Head of caudate nucleus (tissue), 42 donors: ENCODE results near the gene CSTPP1.
A peak's percentile ranks its signal among the peaks of the same experiment; 100 is the strongest.

Source experiments
- DNase-seq, 42 donors: peaks; one replicate each; pipeline versions ENCODE4 v3.0.0 to v3.0.0-alpha.2; 2020 to 2021; ENCODE audit warnings: mixed read lengths in 7 of 42
- intact Hi-C: fragments of 100-400 bp; cut with DNase I; formaldehyde crosslinking; loops from one replicate; pipeline ENCODE4 v1.15.0; 2022

Gene CSTPP1

GRCh38 chr11:47162426-47162825 lies 225.9 kb downstream of the CSTPP1 start:
- intact Hi-C loops: no loop called here
- DNase-seq: no peak

DNA sequence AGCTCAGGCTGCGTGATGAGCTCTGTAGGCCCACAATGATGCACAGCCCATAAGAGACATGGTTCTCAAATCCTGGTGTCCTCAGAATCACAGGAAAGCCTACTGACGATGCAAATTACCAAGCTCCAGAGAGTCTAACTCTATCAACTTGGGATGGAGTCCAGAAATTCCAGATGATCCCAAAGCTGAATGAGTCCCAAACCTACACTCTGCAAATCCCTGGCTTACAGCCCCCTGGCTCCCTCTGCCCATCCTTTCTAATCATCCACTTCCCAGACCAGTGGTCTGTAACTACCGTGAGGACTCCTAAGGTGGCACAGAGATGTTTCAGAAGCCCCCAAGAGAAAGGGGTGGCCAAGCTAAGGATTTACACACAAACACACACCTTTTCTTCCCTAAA lies 226.6 kb downstream of the CSTPP1 start:
- intact Hi-C loops: no loop called here
- no peak for DNase-seq

- intact Hi-C loops: no loop called here
- no peak for DNase-seq
Measured at GRCh38 chr11:47163898-47164297, 227.3 kb downstream of the CSTPP1 start.

DNA sequence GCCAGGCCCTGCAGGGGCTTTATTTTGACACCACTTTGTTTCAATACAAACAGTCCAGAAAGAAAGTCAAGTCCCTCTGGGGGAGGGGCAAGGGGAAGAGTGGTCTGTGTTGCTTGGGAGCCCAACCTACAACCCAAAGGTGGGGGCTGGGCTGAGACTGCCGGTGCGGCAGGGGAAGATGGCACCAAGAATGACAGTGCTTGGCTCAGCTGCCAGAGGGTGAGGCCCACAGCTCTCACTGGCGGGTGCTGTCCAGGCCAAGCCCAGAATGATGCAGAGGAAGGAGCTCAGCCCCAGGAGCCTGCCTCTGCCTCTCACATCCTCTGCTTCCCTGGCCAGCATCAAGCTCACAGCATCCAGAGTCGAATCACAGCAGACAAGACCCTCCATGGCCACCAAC lies 227.8 kb downstream of the CSTPP1 start:
- DNase-seq: no peak
- intact Hi-C loops: no loop called here

DNA sequence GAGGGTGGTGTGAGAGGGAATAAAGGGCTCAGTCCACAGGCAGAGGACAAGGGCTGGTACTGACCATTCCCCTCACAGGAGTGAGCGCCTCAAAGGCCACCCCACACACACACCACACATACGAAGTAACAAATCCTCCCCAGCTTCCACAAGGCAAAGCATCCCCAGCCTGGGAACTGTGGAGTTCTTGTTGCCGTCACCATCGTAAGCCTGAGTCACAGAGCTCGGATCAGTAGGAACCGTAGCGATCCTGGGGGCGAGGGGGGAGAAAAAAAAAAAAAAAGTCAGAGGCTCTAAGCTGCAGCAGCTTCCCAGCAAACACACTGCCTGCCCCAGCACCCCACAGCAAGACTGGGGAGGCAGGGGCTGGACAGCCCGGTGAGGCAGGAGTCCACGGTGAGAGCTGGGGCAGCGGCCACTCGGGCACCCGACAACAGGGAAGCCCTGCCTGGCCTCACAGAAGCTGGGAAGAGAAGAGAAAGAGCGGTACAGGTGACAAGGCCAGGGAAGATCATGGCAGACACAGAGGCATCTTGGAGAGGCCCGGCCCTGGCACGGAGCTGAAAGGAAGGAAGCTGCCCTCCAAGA lies 228.8 kb downstream of the CSTPP1 start:
- DNase-seq: peak in 8 of 42 donors; percentile 20 to 70 (median 50)
- intact Hi-C loops: no loop called here

- intact Hi-C loops: no loop called here
- no peak for DNase-seq
Measured at GRCh38 chr11:47166368-47166767, 229.8 kb downstream of the CSTPP1 start.

DNA sequence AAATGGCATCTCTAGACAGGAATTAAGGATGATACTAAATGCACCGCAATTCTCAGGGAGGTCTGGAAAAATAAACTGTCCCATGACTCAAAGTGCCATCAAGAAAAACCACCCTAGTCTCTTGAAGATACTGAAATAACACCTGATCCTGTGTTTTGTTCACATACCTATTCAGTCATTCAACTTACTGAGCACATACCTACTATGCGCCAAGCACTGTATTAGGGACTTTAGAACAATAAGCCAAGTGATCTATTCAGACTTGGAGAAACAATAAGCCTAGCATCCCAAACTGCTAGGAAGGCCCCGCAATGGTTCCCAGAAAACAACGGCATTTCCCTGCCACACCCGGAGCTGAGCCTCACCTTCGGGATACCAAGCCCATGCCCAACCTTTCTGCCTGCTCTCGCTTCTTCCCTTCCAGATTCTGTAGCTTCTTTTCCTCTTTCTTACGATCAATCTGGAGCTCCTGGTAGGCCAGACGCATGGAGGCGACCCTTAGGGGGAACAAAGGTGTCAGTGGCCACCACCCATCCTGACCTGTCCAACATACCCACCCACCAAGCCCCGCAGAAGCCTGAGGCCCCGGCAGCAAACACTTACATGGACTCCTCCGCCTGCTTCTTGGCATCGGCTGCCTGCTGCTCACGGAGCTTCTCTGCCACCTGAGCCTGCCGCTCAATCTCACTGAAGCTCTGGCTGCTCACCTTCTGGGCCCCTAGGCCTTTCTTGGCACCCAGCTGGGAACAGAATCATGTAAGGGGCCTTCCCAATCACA lies 234.7 kb downstream of the CSTPP1 start:
- intact Hi-C loops: no loop called here
- DNase-seq: no peak

DNA sequence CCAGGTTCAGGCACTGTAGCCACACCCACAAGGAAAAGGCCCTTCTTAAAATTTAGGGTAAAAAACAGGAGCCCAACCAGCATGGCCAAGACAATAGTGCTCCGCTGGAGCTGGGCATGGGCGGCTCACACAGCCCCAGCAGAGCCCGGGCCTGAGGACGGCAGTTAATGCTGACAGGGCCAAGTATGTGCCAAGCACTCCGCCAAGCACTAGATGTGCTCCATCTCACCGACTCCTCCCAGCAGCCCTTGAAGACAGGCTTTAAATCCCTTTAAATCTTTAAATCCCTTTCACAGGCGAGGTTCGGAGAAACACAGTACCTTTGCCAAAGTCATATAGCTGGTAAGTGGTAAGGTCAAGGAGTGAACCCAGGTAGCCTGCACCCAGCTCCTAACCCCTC lies 235.3 kb downstream of the CSTPP1 start:
- peak in 2 of 42 donors; percentile 27 to 45 for DNase-seq
- intact Hi-C loops: no loop called here

GRCh38 chr11:47172740-47173336 lies 236.3 kb downstream of the CSTPP1 start:
- no peak for DNase-seq
- intact Hi-C loops: no loop called here

DNA sequence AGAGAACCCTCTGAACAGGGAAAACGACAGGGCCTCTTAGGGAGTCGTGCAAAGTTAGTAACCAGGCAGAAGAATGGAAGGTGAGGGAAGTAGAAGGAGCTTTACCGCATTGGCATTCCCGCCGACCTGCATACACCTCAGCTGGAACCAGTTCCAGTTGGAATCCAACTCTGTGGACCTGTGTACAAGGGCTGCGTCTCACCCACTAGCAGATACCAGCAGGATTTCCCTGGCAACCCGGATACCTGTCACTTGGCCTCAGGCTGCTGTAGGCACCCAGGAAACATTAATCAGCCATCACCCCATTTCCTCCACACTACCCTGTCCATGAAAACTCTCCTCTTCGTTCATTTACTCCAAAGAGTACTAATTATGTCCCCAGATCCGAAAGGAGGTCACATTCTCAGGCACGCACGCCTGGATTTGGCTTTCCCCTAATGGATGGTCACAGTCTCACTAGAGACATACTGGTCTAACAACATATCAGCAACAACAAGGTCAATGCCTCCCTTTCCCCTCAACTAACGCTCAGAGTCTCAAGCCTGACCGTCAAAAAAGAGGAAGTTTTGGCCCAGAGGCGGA lies 239.3 kb downstream of the CSTPP1 start:
- DNase-seq: no peak
- intact Hi-C loops: loop anchor here (2.0 to 5.0 kb wide), 3 partner anchors 39 to 181 kb away; partner anchors contain the start of gene DDB2

DNA sequence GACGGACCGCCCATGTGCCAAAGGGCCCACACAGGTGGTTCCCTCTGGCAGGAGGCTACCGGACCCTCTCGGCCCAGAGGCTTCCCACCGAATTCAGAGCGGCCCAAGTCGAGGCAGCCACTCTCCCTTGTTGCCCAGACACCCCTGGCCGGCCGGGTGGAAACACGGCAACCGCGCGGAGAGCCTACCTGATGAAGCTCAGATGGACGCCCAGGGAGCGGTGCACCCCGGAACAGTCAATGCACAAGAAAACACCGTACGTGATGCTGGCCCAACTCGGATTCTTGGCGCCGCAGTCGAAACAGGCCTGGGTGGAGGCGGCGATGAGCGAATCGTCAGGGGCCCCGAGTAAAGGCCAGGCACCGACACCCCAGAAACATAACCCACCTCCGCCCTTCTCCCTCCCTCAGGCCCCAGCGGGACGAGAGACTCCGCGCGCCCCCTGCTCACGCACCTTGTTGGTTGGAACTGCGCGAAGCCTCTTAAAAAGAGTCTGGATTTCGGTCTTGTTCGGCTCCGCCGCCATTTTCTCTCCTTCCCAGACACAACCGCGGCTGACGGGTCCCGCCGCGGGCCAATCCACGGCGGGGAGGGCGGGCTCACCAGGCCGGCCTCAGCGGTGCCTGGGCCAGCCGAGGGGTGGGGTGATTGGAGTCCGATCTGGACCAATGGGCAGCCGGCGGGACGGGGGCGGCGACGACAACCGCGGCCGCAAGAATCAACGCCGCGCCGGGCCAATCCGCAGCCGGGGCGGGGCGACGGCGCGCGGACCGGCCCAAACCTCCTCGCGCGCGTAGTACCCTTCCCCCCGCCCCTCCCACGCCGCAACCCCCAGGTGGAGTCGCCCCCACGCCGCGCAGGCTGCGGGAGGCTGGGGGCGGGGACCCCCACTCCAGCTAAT lies 240.0 kb downstream of the CSTPP1 start, which contains the start of gene ARFGAP2:
TSS of gene ARFGAP2 (minus strand) at position 552 of the 901 bp plus-strand sequence. CDS start at position 526, 26 bp downstream.
- DNase-seq: peak; percentile 95 to 99 (median 98)
- intact Hi-C loops: loop anchor here (2.0 to 5.0 kb wide), 3 partner anchors 38 to 181 kb away; partner anchors contain the start of gene DDB2

- peak in 40 of 42 donors; percentile 59 to 90 (median 78) for DNase-seq
- intact Hi-C loops: loop anchor here (2.0 to 5.0 kb wide), 3 partner anchors 37 to 180 kb away; partner anchors contain the start of gene DDB2
Measured at GRCh38 chr11:47177229-47177845, 240.8 kb downstream of the CSTPP1 start.

DNA sequence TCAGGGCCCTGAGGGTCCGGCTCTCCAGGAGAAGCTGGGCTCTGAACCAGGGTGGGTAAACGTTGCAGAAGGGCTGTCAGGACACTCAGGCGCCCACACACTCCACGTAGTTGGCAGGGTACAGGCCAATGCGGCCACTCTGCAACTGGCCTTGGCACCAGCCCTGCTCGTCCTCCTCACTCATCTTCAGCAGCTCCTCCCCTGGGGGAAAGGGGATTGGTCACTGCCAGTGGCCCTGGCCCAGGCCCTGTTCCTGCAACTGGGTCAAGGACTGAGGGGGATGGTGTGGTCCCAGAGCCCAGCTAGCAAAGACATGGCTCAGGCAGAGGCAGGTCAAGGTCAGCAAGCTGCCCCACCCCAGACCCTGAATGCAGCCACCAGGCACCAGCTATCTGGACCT lies 241.3 kb downstream of the CSTPP1 start:
- intact Hi-C loops: loop anchor here (2.0 to 5.0 kb wide), 3 partner anchors 37 to 179 kb away; partner anchors contain the start of gene DDB2
- DNase-seq: peak in 2 of 42 donors; percentile 11 to 48

DNA sequence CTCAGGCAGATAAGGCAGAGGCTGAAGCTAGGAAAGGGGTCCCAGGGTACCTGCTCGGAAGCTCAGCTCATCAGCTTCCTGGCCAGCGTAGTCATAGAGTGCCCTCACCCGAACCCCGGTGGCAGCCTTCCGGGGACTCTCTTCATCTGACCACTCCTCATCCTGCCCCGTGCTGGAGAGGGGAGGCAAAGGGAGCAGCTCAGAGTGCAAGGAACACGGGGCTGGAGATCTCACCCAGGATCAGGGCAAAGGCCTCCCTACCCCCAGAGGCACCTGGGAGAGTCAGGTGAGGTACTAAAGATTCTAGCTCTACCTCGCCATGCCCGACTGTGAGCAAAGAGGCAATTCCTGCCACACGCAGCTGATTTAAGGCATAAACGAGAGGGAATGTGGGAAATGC lies 241.8 kb downstream of the CSTPP1 start:
- intact Hi-C loops: loop anchor here (5.0 kb wide), 1 partner anchor 179 kb away; no protein-coding TSS in a partner anchor

GRCh38 chr11:47178737-47179654 lies 242.4 kb downstream of the CSTPP1 start:
- DNase-seq: no peak
- intact Hi-C loops: loop anchor here (5.0 kb wide), 1 partner anchor 178 kb away; no protein-coding TSS in a partner anchor

More for the DNA sequence above, 241.8 kb downstream of the CSTPP1 start:
- DNase-seq: no peak

DNA sequence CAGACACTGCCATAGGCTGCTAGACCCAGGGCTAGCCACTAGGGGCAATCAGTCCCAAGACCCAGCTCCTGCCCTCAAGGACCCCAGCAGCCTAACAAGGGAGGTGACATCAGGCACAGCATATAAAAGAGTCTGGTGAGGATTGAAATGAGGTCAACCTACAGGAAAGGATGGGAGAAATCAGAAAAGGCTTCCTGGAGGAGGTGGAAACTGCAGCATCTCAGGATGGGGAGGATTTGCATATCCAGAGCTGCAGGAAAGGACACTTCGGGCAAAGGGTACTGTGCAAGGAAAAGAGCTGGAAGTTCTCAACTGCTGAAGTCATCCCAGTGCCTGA lies 243.1 kb downstream of the CSTPP1 start:
- intact Hi-C loops: loop anchor here (5.0 kb wide), 1 partner anchor 178 kb away; no protein-coding TSS in a partner anchor
- peak in 20 of 42 donors; percentile 36 to 73 (median 50) for DNase-seq
